Measurements from ENCODE around the gene ALX3. TPM values are rescaled to one million over a fixed set of nuclear protein-coding genes. Genes with fewer than 3 reads are reported as not detected.
"Not testable (repeated sequence)": the region's sequence is repeated elsewhere in the genome, so short reads cannot be mapped to it uniquely, and the experiment has no call there.

ALX3 gene
- total RNA-seq, 1 donor from 2014 or later = not detected

GRCh38 chr1:110091791-110092190 is 21.3 kb upstream of the ALX3 start:
- intact Hi-C loops (cut with DNase I) = no loop called here
- DNase-seq (ENCODE audit: missing footprints) = no peak

GRCh38 chr1:110091381-110091780 is 20.9 kb upstream of the ALX3 start:
- DNase-seq (ENCODE audit: missing footprints) = no peak
- ATAC-seq = no peak
- intact Hi-C loops (cut with DNase I) = no loop called here

More at GRCh38 chr1:110091791-110092190, 21.3 kb upstream of the ALX3 start:
- no peak for ATAC-seq

GRCh38 chr1:110089561-110090275 is 19.2 kb upstream of the ALX3 start:
- ATAC-seq = peak; percentile 31
- no peak for DNase-seq (ENCODE audit: missing footprints)
- intact Hi-C loops (cut with DNase I) = no loop called here

GRCh38 chr1:110088739-110089316 is 18.4 kb upstream of the ALX3 start:
- ATAC-seq (no peak), DNase-seq (ENCODE audit: missing footprints) (no peak)
- intact Hi-C loops (cut with DNase I) = no loop called here

- ATAC-seq (peak; percentile 69), DNase-seq (ENCODE audit: missing footprints) (no peak)
- intact Hi-C loops (cut with DNase I) = no loop called here
Observed at GRCh38 chr1:110087812-110088738, 17.6 kb upstream of the ALX3 start.

- no peak for DNase-seq (ENCODE audit: missing footprints)
- intact Hi-C loops (cut with DNase I) = no loop called here
Observed at GRCh38 chr1:110086961-110087360, 16.5 kb upstream of the ALX3 start.

GRCh38 chr1:110085671-110086070 is 15.2 kb upstream of the ALX3 start:
- no peak for DNase-seq (ENCODE audit: missing footprints)

More at GRCh38 chr1:110086961-110087360, 16.5 kb upstream of the ALX3 start:
- ATAC-seq = no peak

GRCh38 chr1:110084227-110085078 is 14.0 kb upstream of the ALX3 start:
- DNase-seq (ENCODE audit: missing footprints) (peak; percentile 80), ATAC-seq (peak; percentile 80)
- intact Hi-C loops (cut with DNase I) = no loop called here

More at GRCh38 chr1:110085671-110086070, 15.2 kb upstream of the ALX3 start:
- no peak for ATAC-seq
- intact Hi-C loops (cut with DNase I) = no loop called here

- intact Hi-C loops (cut with DNase I) = no loop called here
- no peak for DNase-seq (ENCODE audit: missing footprints)
- peak; percentile 38 for ATAC-seq
Observed at GRCh38 chr1:110083866-110084226, 13.4 kb upstream of the ALX3 start.

GRCh38 chr1:110083061-110083865 is 12.8 kb upstream of the ALX3 start:
- DNase-seq (ENCODE audit: missing footprints) = no peak
- intact Hi-C loops (cut with DNase I) = no loop called here
- ATAC-seq = no peak

GRCh38 chr1:110082477-110082876 is 12.0 kb upstream of the ALX3 start:
- no peak for DNase-seq (ENCODE audit: missing footprints)
- no peak for ATAC-seq
- intact Hi-C loops (cut with DNase I) = no loop called here

- no peak for DNase-seq (ENCODE audit: missing footprints)
- no peak for ATAC-seq
- intact Hi-C loops (cut with DNase I) = no loop called here
Observed at GRCh38 chr1:110081061-110081460, 10.6 kb upstream of the ALX3 start.

GRCh38 chr1:110079995-110080394 is 9.5 kb upstream of the ALX3 start:
- DNase-seq (ENCODE audit: missing footprints); ATAC-seq; intact Hi-C loops (cut with DNase I): not testable (repeated sequence)

GRCh38 chr1:110076789-110077500 is 6.5 kb upstream of the ALX3 start:
- DNase-seq (ENCODE audit: missing footprints) (no peak), ATAC-seq (no peak)
- intact Hi-C loops (cut with DNase I) = no loop called here

GRCh38 chr1:110074166-110074565 is 3.7 kb upstream of the ALX3 start:
- DNase-seq (ENCODE audit: missing footprints) (no peak), ATAC-seq (no peak)
- intact Hi-C loops (cut with DNase I) = no loop called here

GRCh38 chr1:110070282-110070669 is 196 bp downstream of the ALX3 start:
- intact Hi-C loops (cut with DNase I) = no loop called here
- no peak for DNase-seq (ENCODE audit: missing footprints)
- no peak for ATAC-seq
